Measurements from ENCODE around the gene FAM209A. TPM values are rescaled to one million over a fixed set of nuclear protein-coding genes. Genes with fewer than 3 reads are reported as not detected.

The FAM209A gene
- polyA plus RNA-seq, 2 of the 4 experiments (the other 2 are of a cell fraction) = 0.22 to 0.32 TPM

DNA sequence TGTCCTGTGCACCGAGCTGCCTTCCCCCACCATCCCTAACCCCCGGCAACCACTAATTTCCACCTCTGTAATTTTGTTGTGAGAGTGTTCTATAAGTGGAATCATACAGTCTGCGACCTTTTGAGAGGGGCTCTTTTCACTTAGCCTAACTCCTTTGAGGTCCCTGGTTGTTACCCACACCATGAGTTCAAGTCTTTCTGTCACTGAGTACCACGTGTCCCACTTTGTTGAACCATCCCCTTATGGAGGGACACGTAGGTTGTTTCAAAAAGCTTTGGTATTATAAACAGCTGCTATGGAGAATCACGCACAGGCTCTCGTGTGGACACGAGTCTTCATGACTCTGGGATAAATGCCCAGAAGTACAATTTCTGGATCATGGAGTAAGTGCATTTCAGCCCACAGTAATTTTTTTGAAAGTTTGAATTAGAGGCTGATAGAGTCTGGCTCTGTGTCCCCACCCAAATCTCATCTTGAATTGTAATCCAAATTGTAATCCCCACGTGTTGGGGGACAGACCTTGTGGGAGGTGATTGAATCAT is 18.0 kb downstream of the FAM209A start:
- ATAC-seq (no peak), DNase-seq (ENCODE audit: low read depth in 1 of 2, low spot score in 1 of 2) (no peak), FAIRE-seq (no peak)
- CTCF ChIA-PET = interaction anchor here (0.5 to 6.0 kb wide), 3 partner anchors 9 to 505 kb away, joined by 3 to 61 read pairs (median 3); no protein-coding TSS in a partner anchor
- no peak for TF ChIP-seq NFE2L2 (conservative IDR thresholded peaks at IDR 0.05; ENCODE audit: low read length)
- no peak for TF ChIP-seq SREBF2 (IDR thresholded peaks at IDR 0.05)
- no peak for TF ChIP-seq ESRRA (IDR thresholded peaks at IDR 0.05; ENCODE audit: borderline replicate concordance, low read length)
- TF ChIP-seq RAD21 (conservative IDR thresholded peaks at IDR 0.05 in 1 of 2, IDR thresholded peaks at IDR 0.05 in 1 of 2) = no peak
- no peak for TF ChIP-seq HOXB5 (CRISPR knock-in tag; IDR thresholded peaks at IDR 0.05)
- TF ChIP-seq GATA3 (IDR thresholded peaks at IDR 0.05; ENCODE audit: borderline replicate concordance) = no peak
- TF ChIP-seq, protein P1, sequence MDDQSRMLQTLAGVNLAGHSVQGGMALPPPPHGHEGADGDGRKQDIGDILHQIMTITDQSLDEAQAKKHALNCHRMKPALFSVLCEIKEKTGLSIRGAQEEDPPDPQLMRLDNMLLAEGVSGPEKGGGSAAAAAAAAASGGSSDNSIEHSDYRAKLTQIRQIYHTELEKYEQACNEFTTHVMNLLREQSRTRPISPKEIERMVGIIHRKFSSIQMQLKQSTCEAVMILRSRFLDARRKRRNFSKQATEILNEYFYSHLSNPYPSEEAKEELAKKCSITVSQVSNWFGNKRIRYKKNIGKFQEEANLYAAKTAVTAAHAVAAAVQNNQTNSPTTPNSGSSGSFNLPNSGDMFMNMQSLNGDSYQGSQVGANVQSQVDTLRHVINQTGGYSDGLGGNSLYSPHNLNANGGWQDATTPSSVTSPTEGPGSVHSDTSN (IDR thresholded peaks at IDR 0.05) = no peak
- no peak for TF ChIP-seq HDAC2 (IDR thresholded peaks at IDR 0.05)
- TF ChIP-seq RARB (CRISPR knock-in tag; IDR thresholded peaks at IDR 0.05) = no peak
- TF ChIP-seq, protein P2, sequence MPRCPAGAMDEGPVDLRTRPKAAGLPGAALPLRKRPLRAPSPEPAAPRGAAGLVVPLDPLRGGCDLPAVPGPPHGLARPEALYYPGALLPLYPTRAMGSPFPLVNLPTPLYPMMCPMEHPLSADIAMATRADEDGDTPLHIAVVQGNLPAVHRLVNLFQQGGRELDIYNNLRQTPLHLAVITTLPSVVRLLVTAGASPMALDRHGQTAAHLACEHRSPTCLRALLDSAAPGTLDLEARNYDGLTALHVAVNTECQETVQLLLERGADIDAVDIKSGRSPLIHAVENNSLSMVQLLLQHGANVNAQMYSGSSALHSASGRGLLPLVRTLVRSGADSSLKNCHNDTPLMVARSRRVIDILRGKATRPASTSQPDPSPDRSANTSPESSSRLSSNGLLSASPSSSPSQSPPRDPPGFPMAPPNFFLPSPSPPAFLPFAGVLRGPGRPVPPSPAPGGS (IDR thresholded peaks at IDR 0.05) = no peak
- no peak for TF ChIP-seq ZNF302 (CRISPR knock-in tag; IDR thresholded peaks at IDR 0.05)
- TF ChIP-seq, protein P3, sequence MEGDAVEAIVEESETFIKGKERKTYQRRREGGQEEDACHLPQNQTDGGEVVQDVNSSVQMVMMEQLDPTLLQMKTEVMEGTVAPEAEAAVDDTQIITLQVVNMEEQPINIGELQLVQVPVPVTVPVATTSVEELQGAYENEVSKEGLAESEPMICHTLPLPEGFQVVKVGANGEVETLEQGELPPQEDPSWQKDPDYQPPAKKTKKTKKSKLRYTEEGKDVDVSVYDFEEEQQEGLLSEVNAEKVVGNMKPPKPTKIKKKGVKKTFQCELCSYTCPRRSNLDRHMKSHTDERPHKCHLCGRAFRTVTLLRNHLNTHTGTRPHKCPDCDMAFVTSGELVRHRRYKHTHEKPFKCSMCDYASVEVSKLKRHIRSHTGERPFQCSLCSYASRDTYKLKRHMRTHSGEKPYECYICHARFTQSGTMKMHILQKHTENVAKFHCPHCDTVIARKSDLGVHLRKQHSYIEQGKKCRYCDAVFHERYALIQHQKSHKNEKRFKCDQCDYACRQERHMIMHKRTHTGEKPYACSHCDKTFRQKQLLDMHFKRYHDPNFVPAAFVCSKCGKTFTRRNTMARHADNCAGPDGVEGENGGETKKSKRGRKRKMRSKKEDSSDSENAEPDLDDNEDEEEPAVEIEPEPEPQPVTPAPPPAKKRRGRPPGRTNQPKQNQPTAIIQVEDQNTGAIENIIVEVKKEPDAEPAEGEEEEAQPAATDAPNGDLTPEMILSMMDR (IDR thresholded peaks at IDR 0.05) = no peak
- TF ChIP-seq ZSCAN20 (CRISPR knock-in tag; IDR thresholded peaks at IDR 0.05) = no peak
- no peak for TF ChIP-seq FOSB (CRISPR knock-in tag; IDR thresholded peaks at IDR 0.05)
- TF ChIP-seq, protein P4, sequence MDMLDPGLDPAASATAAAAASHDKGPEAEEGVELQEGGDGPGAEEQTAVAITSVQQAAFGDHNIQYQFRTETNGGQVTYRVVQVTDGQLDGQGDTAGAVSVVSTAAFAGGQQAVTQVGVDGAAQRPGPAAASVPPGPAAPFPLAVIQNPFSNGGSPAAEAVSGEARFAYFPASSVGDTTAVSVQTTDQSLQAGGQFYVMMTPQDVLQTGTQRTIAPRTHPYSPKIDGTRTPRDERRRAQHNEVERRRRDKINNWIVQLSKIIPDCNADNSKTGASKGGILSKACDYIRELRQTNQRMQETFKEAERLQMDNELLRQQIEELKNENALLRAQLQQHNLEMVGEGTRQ (IDR thresholded peaks at IDR 0.05) = no peak
- no peak for TF ChIP-seq CHD4 (IDR thresholded peaks at IDR 0.05; ENCODE audit: borderline replicate concordance)
- TF ChIP-seq, protein P5, sequence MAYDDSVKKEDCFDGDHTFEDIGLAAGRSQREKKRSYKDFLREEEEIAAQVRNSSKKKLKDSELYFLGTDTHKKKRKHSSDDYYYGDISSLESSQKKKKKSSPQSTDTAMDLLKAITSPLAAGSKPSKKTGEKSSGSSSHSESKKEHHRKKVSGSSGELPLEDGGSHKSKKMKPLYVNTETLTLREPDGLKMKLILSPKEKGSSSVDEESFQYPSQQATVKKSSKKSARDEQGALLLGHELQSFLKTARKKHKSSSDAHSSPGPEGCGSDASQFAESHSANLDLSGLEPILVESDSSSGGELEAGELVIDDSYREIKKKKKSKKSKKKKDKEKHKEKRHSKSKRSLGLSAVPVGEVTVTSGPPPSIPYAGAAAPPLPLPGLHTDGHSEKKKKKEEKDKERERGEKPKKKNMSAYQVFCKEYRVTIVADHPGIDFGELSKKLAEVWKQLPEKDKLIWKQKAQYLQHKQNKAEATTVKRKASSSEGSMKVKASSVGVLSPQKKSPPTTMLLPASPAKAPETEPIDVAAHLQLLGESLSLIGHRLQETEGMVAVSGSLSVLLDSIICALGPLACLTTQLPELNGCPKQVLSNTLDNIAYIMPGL (CRISPR knock-in tag; IDR thresholded peaks at IDR 0.05; ENCODE audit: borderline replicate concordance) = no peak
- H3K4me2 ChIP-seq = no peak overlapping the region
- no peak overlapping the region for H3K27ac ChIP-seq
- WGBS (ENCODE audit: missing lambda C conversion rate) = 54% methylated on average over 9 of the region's 9 CpGs
- H3K4me3 ChIP-seq = no peak overlapping the region
- H3K9me3 ChIP-seq = no peaks in the 10 kb centered on the region
- H3K4me1 ChIP-seq = no peaks in the 10 kb centered on the region
- POLR2A ChIA-PET = no interaction called here

DNA sequence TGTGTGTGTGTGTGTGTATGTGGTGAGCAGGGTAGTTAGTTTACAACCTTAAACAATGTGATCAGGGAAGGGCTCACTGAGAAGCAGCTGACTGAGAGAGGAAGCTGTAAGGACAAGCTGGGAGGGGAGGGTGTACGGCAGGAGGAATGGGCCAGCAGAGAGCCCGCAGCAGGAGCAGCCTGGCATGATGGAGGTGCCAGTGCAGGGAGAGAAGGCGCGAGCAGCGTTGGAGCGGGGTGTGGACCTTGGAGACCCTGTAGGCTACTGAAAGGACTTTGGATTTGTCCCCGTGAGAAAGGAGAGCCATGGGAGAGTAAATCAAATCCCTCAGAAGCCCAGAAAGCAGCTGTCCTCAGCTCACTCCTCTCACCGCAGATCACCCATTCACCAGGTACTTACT is 27.0 kb downstream of the FAM209A start:
- 88% methylated on average over 8 of the region's 8 CpGs for WGBS (ENCODE audit: missing lambda C conversion rate)
- ChIA-PET CTCF (interaction anchor here (0.7 to 7.5 kb wide), 44 partner anchors 10 to 796 kb away, joined by 3 to 94 read pairs (median 8); partner anchors contain the start of genes FAM209A, FAM209B and TFAP2C), POLR2A (no interaction called here)
- TF ChIP-seq TP53 (CRISPR knock-in tag; IDR thresholded peaks at IDR 0.05) (no peak), ZSCAN20 (CRISPR knock-in tag; IDR thresholded peaks at IDR 0.05) (no peak), RCOR1 (IDR thresholded peaks at IDR 0.05; ENCODE audit: low read depth, low read length) (no peak), FOSB (CRISPR knock-in tag; IDR thresholded peaks at IDR 0.05) (no peak), HEYL (CRISPR knock-in tag; IDR thresholded peaks at IDR 0.05) (no peak), EP300 (IDR thresholded peaks at IDR 0.05) (no peak), NFE2L2 (conservative IDR thresholded peaks at IDR 0.05; ENCODE audit: low read length) (no peak), TFCP2L1 (CRISPR knock-in tag; IDR thresholded peaks at IDR 0.05) (no peak), HOXB5 (CRISPR knock-in tag; IDR thresholded peaks at IDR 0.05) (no peak), SREBF2 (IDR thresholded peaks at IDR 0.05) (no peak), ESRRA (IDR thresholded peaks at IDR 0.05; ENCODE audit: borderline replicate concordance, low read length) (no peak), CHD4 (IDR thresholded peaks at IDR 0.05; ENCODE audit: borderline replicate concordance) (no peak)
- H3K9me3 ChIP-seq = peaks cover 9% of the 10 kb centered on the region; the same call in 2 of the 3 replicates
- H3K4me3 ChIP-seq = no peak overlapping the region
- DNase-seq (ENCODE audit: low read depth in 1 of 2, low spot score in 1 of 2) (no peak), FAIRE-seq (no peak), ATAC-seq (no peak)
- H3K27ac ChIP-seq = no peak overlapping the region
- H3K4me1 ChIP-seq = peaks cover 19% of the 10 kb centered on the region
- H3K4me2 ChIP-seq = no peak overlapping the region
